Measurements from ENCODE around the gene U2AF1L4.

DNA sequence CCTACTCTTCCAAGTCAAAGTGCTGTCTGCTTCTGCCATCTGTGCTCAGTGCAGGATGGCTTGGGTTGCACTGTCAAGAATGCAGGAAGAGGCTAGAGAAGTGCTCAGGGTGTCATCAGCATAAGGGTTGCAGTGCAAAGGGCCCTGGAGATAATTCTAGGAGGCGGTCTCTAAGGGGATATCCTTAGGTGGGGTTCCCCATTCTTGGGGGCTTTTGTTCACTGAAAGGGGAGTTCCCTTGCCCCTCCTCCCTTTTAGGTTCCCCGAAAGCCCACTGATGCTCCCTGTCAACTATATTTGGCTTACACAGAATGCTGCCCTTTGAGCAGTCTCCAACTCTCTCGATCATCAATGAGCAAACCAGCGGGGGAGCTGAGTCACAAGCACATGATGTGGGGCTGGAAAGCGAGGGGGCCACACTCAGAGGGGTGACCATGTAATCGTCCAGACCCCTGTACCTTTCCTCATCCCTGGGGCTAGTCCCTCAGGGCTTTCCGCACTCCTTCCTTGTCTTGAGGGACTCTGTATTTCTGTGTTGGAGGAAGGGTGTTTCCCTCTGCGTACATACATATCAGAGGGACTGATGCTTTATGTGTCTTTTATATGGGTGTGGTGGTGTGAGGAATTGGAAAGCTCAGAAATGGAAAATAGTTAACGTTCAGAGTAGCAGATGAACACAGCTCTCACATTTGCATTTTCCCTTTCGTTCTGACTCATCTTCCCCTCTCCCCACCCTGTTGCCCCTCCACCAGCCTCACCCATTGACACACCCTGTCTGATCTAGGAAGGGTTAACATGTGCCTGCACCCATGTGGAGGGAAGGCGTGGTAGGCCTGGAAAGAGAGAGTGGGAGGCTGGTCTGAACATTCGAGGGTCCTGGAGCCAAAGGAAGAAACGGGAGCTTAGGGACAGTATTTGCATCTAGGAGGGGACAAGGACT, 34.2 kb downstream of the U2AF1L4 start:
- TF ChIP-seq, protein P1, sequence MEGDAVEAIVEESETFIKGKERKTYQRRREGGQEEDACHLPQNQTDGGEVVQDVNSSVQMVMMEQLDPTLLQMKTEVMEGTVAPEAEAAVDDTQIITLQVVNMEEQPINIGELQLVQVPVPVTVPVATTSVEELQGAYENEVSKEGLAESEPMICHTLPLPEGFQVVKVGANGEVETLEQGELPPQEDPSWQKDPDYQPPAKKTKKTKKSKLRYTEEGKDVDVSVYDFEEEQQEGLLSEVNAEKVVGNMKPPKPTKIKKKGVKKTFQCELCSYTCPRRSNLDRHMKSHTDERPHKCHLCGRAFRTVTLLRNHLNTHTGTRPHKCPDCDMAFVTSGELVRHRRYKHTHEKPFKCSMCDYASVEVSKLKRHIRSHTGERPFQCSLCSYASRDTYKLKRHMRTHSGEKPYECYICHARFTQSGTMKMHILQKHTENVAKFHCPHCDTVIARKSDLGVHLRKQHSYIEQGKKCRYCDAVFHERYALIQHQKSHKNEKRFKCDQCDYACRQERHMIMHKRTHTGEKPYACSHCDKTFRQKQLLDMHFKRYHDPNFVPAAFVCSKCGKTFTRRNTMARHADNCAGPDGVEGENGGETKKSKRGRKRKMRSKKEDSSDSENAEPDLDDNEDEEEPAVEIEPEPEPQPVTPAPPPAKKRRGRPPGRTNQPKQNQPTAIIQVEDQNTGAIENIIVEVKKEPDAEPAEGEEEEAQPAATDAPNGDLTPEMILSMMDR (tag by site-specific recombination; IDR thresholded peaks at IDR 0.05) = no peak
- no peak for TF ChIP-seq HOXA7 (CRISPR knock-in tag; IDR thresholded peaks at IDR 0.05; ENCODE audit: borderline replicate concordance)
- TF ChIP-seq TCF7L2 (IDR thresholded peaks at IDR 0.05; ENCODE audit: borderline replicate concordance, low read depth, low read length) = no peak
- no peak for TF ChIP-seq ZNF530 (tag by site-specific recombination; IDR thresholded peaks at IDR 0.05; ENCODE audit: low read depth)

Data from HEK293 (cell line).